MCF 10A (cell line): ENCODE results near the gene SLC9A7. TPM values are rescaled to one million over a fixed set of nuclear protein-coding genes. Genes with fewer than 3 reads are reported as not detected.

Source experiments
- BruUV-seq: library from RNA; stranded (reverse); fragments of 400-500 nt; replicated peaks from 2 replicates; lab custom pipeline; 2021; lab: Mats Ljungman, UMichigan
- CTCF ChIA-PET: fragments of 300-600 bp; sonication (Branson Sonifier 250); formaldehyde crosslinking; extraction: SDS; loops from one replicate; lab custom pipeline; 2021; ENCODE audit warnings: antibody characterized with exemption, inconsistent platforms; lab: Yijun Ruan, JAX
- POLR2A ChIA-PET: fragments of 300-600, 350-650 bp; sonication (Branson Sonifier 250); formaldehyde crosslinking; extraction: SDS; loops from one replicate; lab custom pipeline; 2020; ENCODE audit warnings: antibody characterized with exemption, inconsistent platforms; lab: Yijun Ruan, JAX
- DNase-seq: peaks from one replicate; pipeline ENCODE4 v3.0.0-alpha.2; 2018; ENCODE audit not compliant: unreplicated experiment
- H3K27ac Mint-ChIP-seq: one replicate; pipeline ENCODE4 v1.8.0; 2022; ENCODE audit warnings: mild to moderate bottlenecking, low read depth, mixed read lengths; ENCODE audit not compliant: unreplicated experiment
- H3K27me3 Mint-ChIP-seq: one replicate; pipeline ENCODE4 v1.8.0; 2022; ENCODE audit warnings: mixed read lengths; ENCODE audit not compliant: insufficient read depth, unreplicated experiment
- H3K36me3 Mint-ChIP-seq: one replicate; pipeline ENCODE4 v1.8.0; 2022; ENCODE audit warnings: mild to moderate bottlenecking, moderate library complexity, mixed read lengths; ENCODE audit not compliant: insufficient read depth, unreplicated experiment
- H3K4me1 Mint-ChIP-seq: one replicate; pipeline ENCODE4 v1.8.0; 2022; ENCODE audit warnings: mixed read lengths; ENCODE audit not compliant: insufficient read depth, unreplicated experiment
- H3K4me3 Mint-ChIP-seq: one replicate; pipeline ENCODE4 v1.8.0; 2022; ENCODE audit warnings: mild to moderate bottlenecking, moderate library complexity, mixed read lengths; ENCODE audit not compliant: unreplicated experiment
- H3K9me3 Mint-ChIP-seq: one replicate; pipeline ENCODE4 v1.8.0; 2022; ENCODE audit warnings: mixed read lengths; ENCODE audit not compliant: unreplicated experiment
- CTCF ChIP-seq: fragments of 200-600 bp; IDR thresholded peaks from one replicate; pipeline ENCODE4 v1.8.0; 2022; ENCODE audit warnings: antibody characterized with exemption, mild to moderate bottlenecking; ENCODE audit not compliant: unreplicated experiment
- intact Hi-C: fragments of 100-400 bp; cut with micrococcal nuclease; formaldehyde crosslinking; loops from 2 replicates; pipeline ENCODE4 v1.14.1; 2022
- total RNA-seq: library from RNA; stranded (reverse); gene quantifications from 2 replicates; pipeline ENCODE4 v1.2.3, GENCODE V29; 2022

Gene SLC9A7
- total RNA-seq, 1 experiment from 2014 or later: 28.3 TPM

GRCh38 chrX:46750889-46751288 is 8.0 kb downstream of the SLC9A7 start:
- no TSS peak for BruUV-seq
- CTCF ChIA-PET: no interaction called here
- Mint-ChIP-seq H3K4me1 (no peaks in the 10 kb centered on the region), H3K27me3 (peaks cover 19% of the 10 kb centered on the region), H3K4me3 (no peak overlapping the region), H3K36me3 (peaks cover 14% of the 10 kb centered on the region), H3K9me3 (peaks cover 7% of the 10 kb centered on the region), H3K27ac (no peak overlapping the region)
- POLR2A ChIA-PET: no interaction called here
- no peak for DNase-seq
- TF ChIP-seq CTCF: no peak
- intact Hi-C loops: no loop called here

DNA sequence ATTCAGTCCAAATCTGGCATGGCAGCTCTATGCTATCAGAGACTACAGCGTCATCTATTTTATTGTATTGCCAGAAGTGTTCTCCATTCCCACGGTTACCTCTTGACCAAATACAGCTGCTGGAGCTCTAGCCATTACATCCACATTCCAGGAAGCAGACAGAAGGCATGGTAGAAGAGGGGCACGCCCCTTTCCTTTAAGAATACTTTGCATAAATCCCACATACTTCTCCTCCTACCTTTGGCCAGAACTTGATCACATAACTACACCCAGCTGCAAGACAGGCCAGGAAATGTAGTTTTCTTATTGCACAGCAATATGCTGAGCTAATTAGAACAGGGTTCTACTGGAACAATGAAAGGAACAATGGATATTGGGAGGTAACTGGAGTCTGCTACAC is 14.9 kb downstream of the SLC9A7 start:
- H3K4me3 Mint-ChIP-seq: no peak overlapping the region
- DNase-seq: no peak
- no TSS peak for BruUV-seq
- CTCF ChIA-PET: no interaction called here
- H3K27me3 Mint-ChIP-seq: peaks cover 41% of the 10 kb centered on the region
- H3K4me1 Mint-ChIP-seq: peaks cover 4% of the 10 kb centered on the region
- intact Hi-C loops: no loop called here
- no peaks in the 10 kb centered on the region for H3K36me3 Mint-ChIP-seq
- no peak overlapping the region for H3K27ac Mint-ChIP-seq
- POLR2A ChIA-PET: interaction anchor here (1.6 kb wide), 1 partner anchor 10 kb away, joined by 6 read pairs; no protein-coding TSS in a partner anchor
- TF ChIP-seq CTCF: no peak
- peaks cover 17% of the 10 kb centered on the region for H3K9me3 Mint-ChIP-seq

GRCh38 chrX:46743046-46743445 is 15.9 kb downstream of the SLC9A7 start:
- no peak overlapping the region for H3K27ac Mint-ChIP-seq
- peaks cover 19% of the 10 kb centered on the region for H3K9me3 Mint-ChIP-seq
- H3K4me3 Mint-ChIP-seq: no peak overlapping the region
- ChIA-PET POLR2A (no interaction called here), CTCF (no interaction called here)
- no peak for TF ChIP-seq CTCF
- no peaks in the 10 kb centered on the region for H3K36me3 Mint-ChIP-seq
- peaks cover 5% of the 10 kb centered on the region for H3K4me1 Mint-ChIP-seq
- intact Hi-C loops: no loop called here
- no peak for DNase-seq
- no TSS peak for BruUV-seq
- peaks cover 35% of the 10 kb centered on the region for H3K27me3 Mint-ChIP-seq

DNA sequence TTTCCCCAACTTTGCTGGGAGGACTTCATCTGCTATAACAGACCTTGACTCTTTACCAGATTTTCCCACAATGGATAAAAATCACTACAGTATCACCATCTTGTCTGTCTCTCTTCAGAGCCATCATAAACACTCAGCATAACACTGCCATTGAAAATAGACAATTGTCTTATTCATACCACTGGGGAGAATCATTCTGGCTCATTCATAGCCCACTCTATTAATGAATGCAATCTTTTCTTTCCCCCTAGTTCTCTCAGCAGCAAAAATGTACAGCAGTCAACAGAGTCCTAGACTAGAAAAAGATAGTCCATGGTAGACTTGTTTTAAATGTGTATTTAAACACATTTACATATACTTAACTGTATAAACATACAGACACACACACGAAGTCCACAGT is 19.2 kb downstream of the SLC9A7 start:
- no peak for TF ChIP-seq CTCF
- H3K36me3 Mint-ChIP-seq: no peaks in the 10 kb centered on the region
- ChIA-PET CTCF (no interaction called here), POLR2A (no interaction called here)
- intact Hi-C loops: no loop called here
- H3K9me3 Mint-ChIP-seq: peaks cover 28% of the 10 kb centered on the region
- no peak overlapping the region for H3K4me3 Mint-ChIP-seq
- peaks cover 15% of the 10 kb centered on the region for H3K4me1 Mint-ChIP-seq
- no peak for DNase-seq
- no TSS peak for BruUV-seq
- peaks cover 31% of the 10 kb centered on the region for H3K27me3 Mint-ChIP-seq
- H3K27ac Mint-ChIP-seq: no peak overlapping the region
